GM12878 (cell line): ENCODE data around the gene PCDHGC3. TPM values are rescaled to one million over a fixed set of nuclear protein-coding genes. Genes with fewer than 3 reads are reported as not detected.

Source experiments
- ASH2L ChIP-seq: fragments of 300-600, 200-600 bp; sonication (generic); IDR thresholded peaks from 2 replicates; pipeline ENCODE4 v1.6.1; 2017; ENCODE audit warnings: low read depth, mild to moderate bottlenecking, borderline replicate concordance
- ATF7 ChIP-seq: fragments of 450-650 bp; IDR thresholded peaks from 2 replicates; pipeline ENCODE4 v1.6.1; 2016; ENCODE audit warnings: low read depth, mild to moderate bottlenecking
- CHD2 ChIP-seq: IDR thresholded peaks from 2 replicates; pipeline ENCODE4 v1.6.1; 2011; ENCODE audit warnings: low read depth, low read length, improper control_type of control experiment, borderline replicate concordance
- CHD4 ChIP-seq: fragments of 200-600 bp; sonication (generic); IDR thresholded peaks from 2 replicates; pipeline ENCODE4 v1.6.1; 2016; ENCODE audit warnings: mild to moderate bottlenecking
- EP300 ChIP-seq, 2 experiments: fragments of 150-350 bp in 1 of 2; IDR thresholded peaks; 2 replicates each; pipeline ENCODE4 v1.6.1; 2011 to 2012; ENCODE audit warnings: low read depth in 2 of 2, low read length in 2 of 2, borderline replicate concordance in 1 of 2, improper control_type of control experiment in 1 of 2, inconsistent platforms in 1 of 2; ENCODE audit not compliant: control insufficient read depth in 1 of 2
- FOXK2 ChIP-seq: fragments of 450-650 bp; IDR thresholded peaks from 2 replicates; pipeline ENCODE4 v1.6.1; 2017; ENCODE audit warnings: mild to moderate bottlenecking, moderate library complexity
- HDGF ChIP-seq: fragments of 450-650 bp; IDR thresholded peaks from 2 replicates; pipeline ENCODE4 v1.6.1; 2016; ENCODE audit warnings: antibody characterized with exemption
- IRF5 ChIP-seq: fragments of 450-650 bp; IDR thresholded peaks from 2 replicates; pipeline ENCODE4 v1.6.1; 2017; ENCODE audit warnings: borderline replicate concordance
- MEF2B ChIP-seq: fragments of 450-650 bp; IDR thresholded peaks from 2 replicates; pipeline ENCODE4 v1.6.1; 2018; ENCODE audit warnings: mild to moderate bottlenecking, moderate library complexity; ENCODE audit not compliant: partially characterized antibody, poor library complexity, severe bottlenecking
- MTA3 ChIP-seq: IDR thresholded peaks from 2 replicates; pipeline ENCODE4 v1.6.1; 2012; ENCODE audit warnings: low read length, inconsistent platforms, borderline replicate concordance
- NFXL1 ChIP-seq: fragments of 450-650 bp; IDR thresholded peaks from 2 replicates; pipeline ENCODE4 v1.6.1; 2017; ENCODE audit warnings: antibody characterized with exemption, mild to moderate bottlenecking, borderline replicate concordance
- NFYA ChIP-seq: IDR thresholded peaks from 2 replicates; pipeline ENCODE4 v1.6.1; 2011; ENCODE audit warnings: low read depth, mild to moderate bottlenecking, low read length, improper control_type of control experiment, borderline replicate concordance
- NKRF ChIP-seq: fragments of 450-650 bp; conservative IDR thresholded peaks from 2 replicates; pipeline ENCODE4 v1.6.1; 2017; ENCODE audit warnings: mild to moderate bottlenecking, moderate library complexity
- NRF1 ChIP-seq: conservative IDR thresholded peaks from 2 replicates; pipeline ENCODE4 v1.6.1; 2011; ENCODE audit warnings: mild to moderate bottlenecking, low read depth, low read length, improper control_type of control experiment
- POLR2AphosphoS5 ChIP-seq: IDR thresholded peaks from 2 replicates; pipeline ENCODE4 v1.6.1; 2011; ENCODE audit warnings: mild to moderate bottlenecking, low read length, inconsistent platforms
- SIN3A ChIP-seq: IDR thresholded peaks from 2 replicates; pipeline ENCODE4 v1.6.1; 2012; ENCODE audit warnings: low read depth, low read length, improper control_type of control experiment
- SIX5 ChIP-seq: IDR thresholded peaks from 2 replicates; pipeline ENCODE4 v1.6.1; 2011; ENCODE audit warnings: mild to moderate bottlenecking, low read depth, low read length, moderate library complexity; ENCODE audit not compliant: severe bottlenecking
- SMAD1 ChIP-seq: fragments of 450-650 bp; IDR thresholded peaks from 2 replicates; pipeline ENCODE4 v1.6.1; 2018; ENCODE audit warnings: mild to moderate bottlenecking, low read depth; ENCODE audit not compliant: partially characterized antibody
- SREBF2 ChIP-seq: IDR thresholded peaks from 2 replicates; pipeline ENCODE4 v1.6.1; 2012; ENCODE audit warnings: mild to moderate bottlenecking, low read length
- TAF1 ChIP-seq: IDR thresholded peaks from 2 replicates; pipeline ENCODE4 v1.6.1; 2011; ENCODE audit warnings: mild to moderate bottlenecking, low read depth, low read length, borderline replicate concordance
- YY1 ChIP-seq: IDR thresholded peaks from 2 replicates; pipeline ENCODE4 v1.6.1; 2011; ENCODE audit warnings: low read depth, mild to moderate bottlenecking, low read length
- ZNF24 ChIP-seq: fragments of 450-650 bp; IDR thresholded peaks from 2 replicates; pipeline ENCODE4 v1.6.1; 2017; ENCODE audit warnings: antibody characterized with exemption, mild to moderate bottlenecking
- ZNF274 ChIP-seq: IDR thresholded peaks from one replicate; pipeline ENCODE4 v1.8.0; 2011; ENCODE audit not compliant: insufficient read length, insufficient read depth
- ZNF622 ChIP-seq: fragments of 450-650 bp; IDR thresholded peaks from 2 replicates; pipeline ENCODE4 v1.6.1; 2017; ENCODE audit warnings: mild to moderate bottlenecking, inconsistent platforms
- ZNF687 ChIP-seq: fragments of 450-650 bp; IDR thresholded peaks from 2 replicates; pipeline ENCODE4 v1.6.1; 2017; ENCODE audit warnings: mild to moderate bottlenecking, moderate library complexity
- polyA plus RNA-seq, 11 experiments: library from polyadenylated mRNA; depleted of rRNA in 4 of 11; unstranded in 6 of 11; stranded (reverse) in 5 of 11; fragments of >200 nt; fragmentation: Nextera tagmentation in 4 of 11; fragmentation: Illumina TruSeq in 1 of 11; extraction: Ambion mirVana in 4 of 11; extraction: Trizol in 1 of 11; gene quantifications; 1 replicate in 1 of 11; 2 replicates in 10 of 11; pipeline versions ENCODE4 v1.2.1 to v1.2.3, GENCODE V29; 2011 to 2016; ENCODE audit warnings: inconsistent platforms in 2 of 11, missing spikeins in 2 of 11, low read depth in 1 of 11
- total RNA-seq, 4 experiments: library from RNA; depleted of rRNA in 3 of 4; stranded (reverse); fragments of >200 nt in 3 of 4; fragmentation: Illumina TruSeq in 1 of 4; extraction: Trizol in 1 of 4; gene quantifications; 2 replicates each; pipeline versions ENCODE4 v1.2.1 to v1.2.3, GENCODE V29; 2013 to 2021

Gene PCDHGC3
- total and polyA plus RNA-seq, 10 of the 15 experiments (the other 5 are each of a cell fraction or from before 2014, with no cell fraction given): 0.53 to 22.1 (median 12.0) TPM

GRCh38 chr5:141513627-141514329 lies 38.0 kb downstream of the PCDHGC3 start (continued):
- TF ChIP-seq NRF1: no peak
- TF ChIP-seq ATF7: no peak
- no peak for TF ChIP-seq MTA3
- TF ChIP-seq HDGF: no peak
- no peak for TF ChIP-seq CHD4
- TF ChIP-seq ASH2L: no peak
- no peak for TF ChIP-seq SIX5
- TF ChIP-seq EP300 (IDR thresholded peaks at IDR 0.05; ENCODE audit: borderline replicate concordance in 1 of 2, control insufficient read depth in 1 of 2, low read depth in 2 of 2, low read length in 2 of 2): peak in 1 of 2 experiments; percentile 48; a peak in 1 of 4 replicates
- TF ChIP-seq ZNF687: 0 out of 2 replicates have a peak, but pooled peaks have one; percentile 7
- no peak for TF ChIP-seq ZNF24
- no peak for TF ChIP-seq NFXL1
- peak; percentile 55; the same call in 1 of the 2 replicates for TF ChIP-seq CHD2
- 0 out of 2 replicates have a peak, but pooled peaks have one; percentile 30 for TF ChIP-seq NKRF
- peak; percentile 61 for TF ChIP-seq MEF2B
- no peak for TF ChIP-seq ZNF274
- TF ChIP-seq TAF1: no peak
- TF ChIP-seq FOXK2: no peak
- no peak for TF ChIP-seq SMAD1
- no peak for TF ChIP-seq ZNF622
- TF ChIP-seq SIN3A: peak; percentile 62; the same call in 1 of the 2 replicates
- no peak for TF ChIP-seq NFYA
- TF ChIP-seq POLR2AphosphoS5: no peak
- TF ChIP-seq IRF5: peak; percentile 47; the same call in 1 of the 2 replicates
- no peak for TF ChIP-seq SREBF2
- TF ChIP-seq YY1: peak; percentile 42; the same call in 1 of the 2 replicates
